NCI-H146 treated with DMSO at 0.1 percent for 48 hours (cell line): ENCODE data around the gene BTBD8.

ENCODE experiments used
- DNase-seq: peaks from one replicate; lab custom pipeline; 2025; ENCODE audit not compliant: unreplicated experiment; lab: John Stamatoyannopoulos, UW

BTBD8 gene

DNA sequence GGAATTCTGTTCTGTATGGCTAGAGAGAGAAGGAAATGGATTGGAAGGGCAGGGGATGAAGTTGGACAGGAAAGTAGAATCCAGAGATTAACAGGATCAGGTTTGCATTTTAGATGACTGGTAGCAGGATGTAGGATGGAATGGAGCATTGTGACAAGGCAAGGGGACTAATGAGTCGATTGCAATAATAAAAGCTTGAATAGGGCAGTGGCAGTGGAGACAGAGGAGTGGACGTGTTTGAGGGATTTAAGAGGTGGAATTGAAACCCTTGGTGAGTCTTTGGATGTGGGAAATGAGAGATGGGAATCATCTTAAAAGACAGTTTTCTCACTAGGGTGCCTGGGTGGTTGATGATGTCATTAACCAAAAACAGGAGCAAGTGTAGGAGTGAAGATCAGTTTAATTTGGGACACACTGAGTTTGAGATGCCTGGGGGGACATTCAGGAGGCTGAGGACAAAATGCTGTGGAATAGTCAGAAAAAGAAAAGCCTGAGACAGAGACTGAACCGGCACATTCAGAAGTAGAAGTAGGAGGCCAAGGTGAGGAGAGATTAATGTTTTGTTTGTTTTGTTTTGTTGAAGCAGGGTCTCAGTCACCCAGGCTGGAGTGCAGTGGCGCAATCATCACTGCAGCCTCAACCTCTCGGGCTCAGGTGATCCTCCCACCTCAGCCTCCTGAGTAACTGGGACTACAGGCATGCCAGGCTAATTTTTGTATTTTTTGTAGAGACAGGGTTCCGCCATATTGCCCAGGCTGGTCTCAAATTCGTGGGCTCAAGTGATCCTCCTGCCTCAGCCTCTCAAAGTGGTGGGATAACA is 108.5 kb downstream of the BTBD8 start:
- no peak for DNase-seq

DNA sequence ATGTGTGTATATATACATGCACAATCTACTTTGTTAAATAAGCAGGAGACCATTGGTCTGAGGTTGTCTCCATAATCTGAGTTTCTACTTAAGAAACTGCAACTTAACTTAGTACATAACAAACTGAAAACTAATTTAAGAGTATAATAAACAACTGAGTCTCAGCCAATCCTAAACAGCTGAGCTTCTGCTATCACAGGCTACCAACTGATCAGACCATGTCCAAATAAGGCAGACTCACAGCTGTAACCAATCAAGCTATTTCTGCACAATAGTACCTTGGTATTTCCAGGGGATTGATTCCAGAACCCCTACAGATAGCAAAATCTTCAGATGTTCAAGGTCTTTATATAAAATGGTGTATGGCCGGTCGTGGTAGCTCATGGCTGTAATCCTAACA is 111.6 kb downstream of the BTBD8 start:
- no peak for DNase-seq

DNA sequence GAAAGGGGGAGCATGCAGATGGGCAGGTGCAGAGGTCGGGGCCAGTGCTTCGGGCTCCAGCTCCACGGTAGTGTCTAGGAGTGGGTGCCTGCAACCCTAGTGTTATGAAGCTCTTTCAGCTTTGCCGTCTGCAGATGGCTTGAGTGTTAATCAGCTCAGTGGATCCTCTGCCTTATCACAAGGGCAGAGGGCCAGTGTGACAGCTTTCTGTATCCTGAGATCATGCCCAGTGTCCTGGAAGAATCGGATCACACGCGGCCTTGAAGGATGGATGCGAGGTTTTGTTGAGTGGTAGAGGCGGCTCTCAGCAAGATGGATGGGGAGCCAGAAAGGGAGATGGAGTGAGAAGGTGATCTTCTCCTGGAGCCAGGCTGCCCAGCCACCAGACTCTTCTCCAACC is 112.1 kb downstream of the BTBD8 start:
- DNase-seq: no peak

DNA sequence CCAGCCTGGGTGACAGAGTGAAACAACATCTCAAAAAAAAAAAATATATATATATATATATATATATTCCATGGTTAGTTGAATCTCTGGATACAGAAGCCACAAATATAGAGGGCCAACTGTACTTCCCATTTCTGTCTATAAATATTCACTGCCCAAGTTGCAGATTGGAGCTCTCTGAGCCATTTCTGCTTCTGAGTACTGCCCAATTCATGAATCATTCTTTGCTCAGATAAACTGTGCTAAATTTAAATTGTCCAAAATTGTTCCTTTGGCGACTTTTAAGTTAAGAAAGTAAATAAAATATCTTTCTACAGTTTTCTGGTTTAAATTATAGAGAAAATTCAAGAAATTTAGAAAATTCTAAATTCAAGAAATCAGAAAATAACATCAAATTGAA is 114.4 kb downstream of the BTBD8 start:
- DNase-seq: no peak

DNA sequence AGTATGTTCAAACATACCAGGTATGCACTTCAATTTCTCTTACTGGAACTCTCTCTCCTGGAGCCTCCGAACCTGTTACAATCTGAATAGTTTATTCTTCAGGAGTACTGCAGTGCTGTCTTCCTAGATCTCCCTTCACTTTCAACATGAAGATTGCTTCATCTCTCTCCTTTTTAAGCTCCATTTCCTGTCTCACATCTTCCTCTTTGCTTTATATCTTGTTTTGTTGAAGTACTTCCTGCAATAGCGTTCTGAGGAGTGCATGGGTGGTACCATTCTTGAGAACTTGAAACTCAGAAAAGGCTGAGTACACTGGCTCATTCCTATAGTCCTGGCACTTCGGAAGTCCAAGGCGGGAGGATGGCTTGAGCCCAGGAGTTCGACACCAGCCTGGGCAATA is 121.8 kb downstream of the BTBD8 start:
- no peak for DNase-seq

DNA sequence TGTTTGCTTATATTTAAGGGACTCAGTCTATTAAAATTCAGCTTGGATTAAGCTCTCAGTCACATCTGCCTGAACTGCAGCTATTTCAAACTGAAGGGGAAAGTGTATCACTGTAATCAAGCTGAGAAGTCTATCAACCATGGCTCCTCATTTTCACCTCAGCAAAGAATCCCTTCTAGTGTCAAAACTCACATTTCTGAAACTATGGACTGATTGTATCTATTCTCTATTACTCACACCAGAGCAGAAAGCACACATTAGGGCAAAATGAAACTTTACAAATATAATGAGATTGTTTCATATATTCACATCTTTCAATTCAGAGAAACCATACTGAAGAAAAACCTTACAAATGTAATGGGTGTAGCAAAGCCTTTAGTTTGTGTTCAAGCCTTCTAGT is 123.0 kb downstream of the BTBD8 start:
- DNase-seq: no peak

DNA sequence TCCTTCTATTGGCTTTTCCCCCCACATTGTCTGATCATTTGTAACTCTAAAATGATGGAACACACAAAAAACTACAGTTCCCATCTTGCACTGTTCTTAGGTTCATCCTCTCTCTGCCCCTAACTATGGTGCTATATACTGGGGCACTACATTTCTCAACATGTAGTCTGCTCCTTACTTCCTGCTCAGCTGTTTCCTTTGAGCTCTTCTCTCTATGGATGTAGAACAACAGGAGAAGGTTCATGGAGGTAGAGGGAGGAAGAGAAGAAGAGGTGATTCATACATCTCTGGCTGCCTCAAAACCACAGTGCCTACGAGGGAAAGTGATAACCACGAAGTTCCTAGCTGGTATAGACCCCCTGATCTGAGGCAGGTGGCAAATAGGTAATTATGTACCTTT is 130.6 kb downstream of the BTBD8 start:
- DNase-seq: no peak

DNA sequence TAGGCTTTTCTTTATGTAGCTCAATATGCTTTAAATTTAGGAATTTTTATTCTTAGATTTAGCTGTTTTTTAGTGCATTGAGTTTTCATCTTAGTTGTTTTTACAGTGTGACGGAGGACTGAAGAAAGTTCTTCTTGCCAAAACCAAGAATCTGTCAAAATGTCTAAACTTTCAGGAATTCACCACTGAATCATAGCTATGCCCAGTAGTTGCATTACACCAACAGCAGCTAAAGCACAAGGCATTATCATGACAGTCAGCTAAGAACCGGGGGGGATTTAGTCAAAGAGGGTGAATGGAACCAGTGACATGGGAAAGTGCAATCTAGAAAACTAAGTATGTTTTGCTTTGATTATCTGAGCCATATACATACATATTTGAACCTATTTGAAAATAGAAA is 131.0 kb downstream of the BTBD8 start:
- no peak for DNase-seq

DNA sequence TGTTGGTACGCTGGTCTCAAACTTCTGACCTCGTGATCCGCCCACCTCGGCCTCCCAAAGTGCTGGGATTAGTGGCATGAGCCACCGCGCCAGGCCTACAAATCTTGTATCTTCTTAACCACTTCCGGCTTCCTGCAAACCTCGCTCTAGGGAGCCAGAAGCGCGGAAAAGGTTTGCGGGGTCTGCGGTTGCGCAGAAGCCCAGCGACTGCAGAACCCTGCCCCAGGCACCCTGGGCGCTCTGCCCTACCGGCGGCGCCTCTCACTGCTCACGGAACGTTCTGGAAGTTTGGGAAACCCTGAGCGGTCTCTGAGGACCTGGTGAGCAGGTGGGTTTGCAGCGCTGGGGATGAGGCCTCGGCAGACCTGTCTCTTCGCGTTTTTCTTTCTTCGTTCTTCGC is 137.6 kb downstream of the BTBD8 start, which contains the start of gene C1orf146:
Gene C1orf146 (plus strand): TSS at position 195 of the 400 bp plus-strand sequence. CDS start 13,506 bp downstream, outside the sequence.
- DNase-seq: no peak

DNA sequence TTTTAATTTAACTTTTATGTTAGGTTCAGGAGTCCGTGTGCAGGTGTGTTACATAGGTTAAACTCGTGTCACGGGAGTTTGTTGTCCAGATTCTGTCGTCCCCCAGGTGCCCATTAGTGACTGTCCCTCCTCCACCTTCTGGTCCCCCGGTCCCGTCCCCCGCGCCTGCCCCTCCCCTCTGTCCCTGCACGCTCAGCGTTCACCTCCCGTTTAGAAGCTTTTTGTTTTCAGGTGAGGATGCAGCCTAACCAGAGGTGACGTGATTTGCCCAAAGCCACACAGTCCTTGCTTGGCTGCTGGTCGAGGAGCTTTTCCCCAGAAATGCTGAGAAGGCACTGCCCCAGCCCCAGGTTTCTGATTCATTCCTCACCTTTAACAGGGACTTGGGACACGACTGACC is 138.4 kb downstream of the BTBD8 start:
- no peak for DNase-seq

DNA sequence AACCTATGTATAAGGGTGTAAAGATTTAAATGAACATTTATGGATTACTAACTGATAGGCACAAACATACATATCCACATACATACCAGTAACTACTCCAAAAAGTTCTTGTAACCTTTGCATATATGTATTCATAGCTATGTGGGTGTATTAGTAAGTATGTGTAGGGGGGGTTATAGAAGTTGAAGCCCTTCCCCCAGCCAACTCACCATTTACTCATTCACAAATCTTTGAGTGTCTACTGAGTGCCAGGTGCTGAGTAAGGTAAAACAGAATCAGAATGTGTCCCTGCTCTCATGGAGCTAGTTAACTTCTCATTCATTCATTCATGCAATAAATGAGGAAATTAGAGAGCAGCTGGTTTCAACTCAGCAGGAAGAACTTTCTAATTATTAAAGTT is 138.9 kb downstream of the BTBD8 start:
- DNase-seq: no peak

DNA sequence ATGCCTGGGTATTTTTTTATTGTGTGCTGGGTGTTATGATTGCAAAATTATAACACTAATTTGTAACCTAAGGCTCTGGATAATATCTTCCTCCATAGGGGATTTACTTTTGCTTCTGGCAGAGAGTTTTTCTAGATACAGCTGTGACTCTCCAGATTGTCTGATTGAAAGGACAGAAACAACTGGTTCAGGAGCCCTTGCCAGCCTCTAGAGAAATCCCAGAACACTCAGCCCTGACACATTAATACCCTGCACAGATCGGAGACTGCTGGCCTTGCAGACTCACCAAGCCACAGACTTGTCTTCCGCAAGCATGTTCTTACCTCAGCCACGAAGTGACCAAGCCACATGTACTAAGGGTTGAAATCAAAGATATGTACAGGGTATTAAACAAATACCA is 148.3 kb downstream of the BTBD8 start:
- no peak for DNase-seq

DNA sequence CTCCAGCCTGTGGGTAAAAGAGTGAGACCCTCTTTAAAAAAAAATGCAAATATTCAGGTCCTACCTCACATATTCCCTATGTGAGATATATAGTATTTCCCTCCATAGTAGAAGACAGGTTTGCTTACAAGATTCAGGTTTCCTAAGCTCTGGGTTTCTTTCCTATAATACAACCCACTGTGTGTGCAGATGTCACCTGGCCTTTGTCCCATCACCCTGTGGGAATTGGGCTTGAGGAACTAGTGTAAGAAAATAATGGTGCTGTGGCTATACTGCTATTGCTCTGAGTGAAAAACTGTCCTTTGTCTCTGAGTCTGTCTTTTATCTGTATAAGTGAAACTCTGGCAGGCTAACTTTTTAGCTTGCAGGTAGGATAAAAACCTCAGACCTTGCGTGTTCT is 150.6 kb downstream of the BTBD8 start:
- DNase-seq: no peak
